Embryonic facial prominence (tissue), 1 donor: Measurements from ENCODE around the gene CSNK1D.
"Not testable (repeated sequence)": the region's sequence is repeated elsewhere in the genome, so short reads cannot be mapped to it uniquely, and the experiment has no call there.

Source experiments
- DNase-seq: peaks from one replicate; pipeline ENCODE4 v3.0.0-alpha.2; 2016; ENCODE audit errors: extremely low spot score

The CSNK1D gene

DNA sequence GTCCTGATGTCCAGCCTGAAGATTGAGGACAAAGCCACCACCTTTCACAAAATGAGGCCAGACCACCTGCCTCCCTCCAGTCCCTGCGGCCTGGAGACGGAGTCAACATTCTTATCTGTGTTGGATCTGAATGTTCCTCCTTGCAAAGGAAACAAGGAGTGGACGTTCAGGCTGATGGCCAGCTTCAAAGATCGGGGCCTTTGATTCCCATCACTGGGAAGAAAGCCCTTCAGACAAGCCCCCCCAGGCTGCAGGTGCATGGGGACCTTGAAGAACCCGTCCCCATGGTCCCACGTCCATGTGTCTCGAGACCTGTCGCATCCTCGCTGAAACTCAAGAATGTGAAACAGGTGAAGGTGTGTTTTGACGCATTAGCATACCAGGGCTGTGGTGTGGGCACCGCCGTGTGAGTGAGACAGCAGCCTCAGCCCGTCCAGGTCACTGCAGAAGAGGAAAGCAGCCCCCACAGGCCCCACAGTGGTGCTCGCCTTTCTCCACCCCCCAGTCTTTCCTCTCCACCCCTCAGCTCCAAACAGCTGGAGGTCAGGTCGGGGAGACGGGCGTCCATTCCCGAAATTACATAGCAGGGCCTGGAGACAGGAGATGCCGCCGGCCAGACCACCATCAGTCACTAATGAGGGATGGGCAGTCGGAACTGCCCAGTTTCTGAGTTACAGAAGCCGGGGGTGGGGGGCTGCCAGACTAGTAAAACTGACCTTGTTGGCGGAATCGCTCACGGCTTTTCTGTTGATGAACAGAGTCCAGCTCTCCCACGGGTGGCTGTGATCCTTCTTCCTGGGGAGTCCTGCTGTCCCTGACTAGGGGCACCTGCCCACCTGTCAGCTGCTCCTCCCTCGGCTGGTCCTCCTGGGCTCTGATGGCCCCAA is 877 bp upstream of the CSNK1D start:
- DNase-seq, result no peak

DNA sequence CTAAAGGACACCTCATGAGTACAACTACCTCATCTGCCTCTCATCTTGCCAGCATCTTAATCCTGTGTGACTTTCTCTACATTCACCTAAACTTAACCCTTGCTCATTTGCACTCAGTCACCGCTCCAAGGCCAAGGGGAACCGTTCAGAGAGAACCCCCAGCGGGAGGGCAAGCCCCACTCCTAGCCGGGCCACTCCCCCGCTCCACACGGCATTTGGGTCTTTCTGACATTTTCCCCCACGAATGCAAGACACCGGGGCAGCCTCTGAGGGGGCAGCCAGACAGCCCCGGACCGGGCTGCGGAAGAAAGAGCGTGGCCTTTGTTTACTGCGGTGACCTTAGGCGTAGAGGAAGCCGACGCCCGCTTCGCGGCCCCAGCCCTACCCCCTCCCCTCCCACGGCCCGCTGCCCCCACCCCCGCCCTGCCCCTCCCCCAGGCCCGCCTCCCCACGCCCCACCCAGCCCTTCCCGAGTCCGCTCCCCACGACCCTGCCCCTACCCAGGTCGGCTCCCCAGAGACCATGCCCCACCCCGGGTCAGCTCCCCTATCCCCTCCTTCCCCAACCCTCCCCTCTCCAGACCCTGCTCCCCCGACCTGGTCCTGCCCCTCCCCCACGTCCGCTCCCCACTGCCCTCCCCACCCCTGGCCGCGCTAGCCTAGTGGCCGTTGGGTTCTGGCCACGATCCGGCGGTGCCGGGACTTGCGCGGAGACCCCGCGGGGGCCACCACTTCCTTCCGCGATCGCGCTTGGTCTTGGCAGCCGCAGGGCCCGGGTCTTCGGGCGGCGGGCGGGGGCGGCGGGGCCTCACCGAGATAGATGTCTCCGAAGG is 789 bp downstream of the CSNK1D start:
- DNase-seq, result no peak

GRCh38 chr17:82271401-82271800 is 2.1 kb downstream of the CSNK1D start:
- DNase-seq, result no peak

- no peak for DNase-seq
Measured at GRCh38 chr17:82270651-82271050, 2.8 kb downstream of the CSNK1D start.

DNA sequence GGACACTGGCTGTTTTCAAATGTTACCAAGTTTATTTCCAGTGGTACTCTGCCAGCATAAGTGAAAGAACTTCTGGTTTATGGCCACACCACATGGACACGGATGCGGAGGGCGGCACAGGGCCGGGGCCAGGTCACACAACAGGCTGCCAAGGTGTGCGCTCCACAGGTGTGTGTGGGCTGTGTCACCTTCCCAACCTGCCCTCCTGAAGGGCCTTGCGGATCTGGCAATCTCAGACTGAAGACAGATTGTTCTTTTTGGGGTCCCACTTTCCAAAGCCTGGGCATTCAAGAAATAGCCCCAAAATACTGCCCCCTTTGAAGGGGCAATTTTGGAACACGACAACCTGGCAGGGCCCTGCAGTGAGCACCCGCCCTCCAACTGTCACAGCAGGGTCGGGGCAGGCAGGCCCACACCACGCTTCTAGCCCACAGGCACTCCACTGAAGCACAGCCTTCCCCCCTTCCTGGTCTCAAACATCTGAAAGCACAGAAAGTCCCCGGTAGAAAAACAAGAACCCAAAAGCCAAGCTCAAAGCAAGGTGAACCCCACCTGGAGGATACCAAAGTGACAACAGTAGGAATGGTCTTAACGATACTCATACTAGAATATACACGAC is 3.5 kb downstream of the CSNK1D start:
- DNase-seq, result no peak

DNA sequence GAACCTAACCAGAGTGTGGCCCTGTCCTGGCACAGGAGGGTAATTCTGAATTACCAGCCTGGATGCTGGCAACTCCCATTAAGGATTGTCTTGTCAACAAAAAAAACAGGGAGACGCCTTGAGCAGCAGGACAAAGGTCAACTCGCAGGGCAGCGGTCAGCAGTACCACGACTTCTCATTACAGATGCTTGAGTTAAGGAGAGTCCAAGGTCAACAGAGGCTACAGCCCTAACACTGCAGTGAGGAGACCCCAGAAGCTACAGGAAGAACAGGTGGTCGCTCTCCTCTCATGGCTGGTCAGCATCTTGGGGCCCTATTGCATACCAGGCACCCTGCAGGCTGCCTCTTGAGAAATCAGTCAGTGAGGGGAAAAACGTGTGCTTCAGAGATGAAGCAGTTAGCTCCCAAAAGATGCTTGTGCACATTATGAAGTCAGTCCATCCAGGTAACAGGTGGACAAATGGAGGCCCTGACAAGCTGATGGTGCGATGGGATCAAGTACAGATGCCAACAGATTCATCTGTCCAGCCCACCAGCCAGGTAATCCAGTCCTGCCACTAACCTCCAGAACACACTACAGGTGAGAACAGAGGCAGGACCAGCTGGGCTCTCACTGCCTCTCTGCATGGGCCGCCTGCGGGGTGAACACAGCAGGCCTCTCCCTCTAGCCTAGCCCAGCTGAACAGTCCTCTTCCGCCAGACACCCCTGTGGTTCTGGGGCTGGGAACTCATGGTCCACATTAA is 4.2 kb downstream of the CSNK1D start:
- DNase-seq, result no peak

- no peak for DNase-seq
Measured at GRCh38 chr17:82267575-82268379, 5.7 kb downstream of the CSNK1D start.

DNA sequence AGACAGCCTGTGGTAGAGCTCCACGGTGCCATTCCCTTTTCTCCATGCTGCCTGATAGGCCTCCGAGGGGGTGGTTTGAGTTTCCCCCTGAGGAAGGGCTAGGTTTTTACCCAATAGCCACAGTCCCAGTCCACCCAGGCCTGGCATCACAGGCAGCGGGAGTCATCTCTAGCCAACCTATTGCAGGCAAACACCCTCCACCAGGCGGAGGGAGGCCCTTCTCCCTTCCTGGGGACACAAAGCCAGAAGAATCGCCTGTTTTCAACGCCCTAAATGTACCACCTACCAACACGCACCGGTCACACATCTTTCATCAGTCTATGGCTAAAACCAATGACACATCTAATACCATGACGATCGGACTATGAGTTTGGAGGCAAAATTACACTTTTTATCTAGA is 7.4 kb downstream of the CSNK1D start:
- DNase-seq, result no peak

DNA sequence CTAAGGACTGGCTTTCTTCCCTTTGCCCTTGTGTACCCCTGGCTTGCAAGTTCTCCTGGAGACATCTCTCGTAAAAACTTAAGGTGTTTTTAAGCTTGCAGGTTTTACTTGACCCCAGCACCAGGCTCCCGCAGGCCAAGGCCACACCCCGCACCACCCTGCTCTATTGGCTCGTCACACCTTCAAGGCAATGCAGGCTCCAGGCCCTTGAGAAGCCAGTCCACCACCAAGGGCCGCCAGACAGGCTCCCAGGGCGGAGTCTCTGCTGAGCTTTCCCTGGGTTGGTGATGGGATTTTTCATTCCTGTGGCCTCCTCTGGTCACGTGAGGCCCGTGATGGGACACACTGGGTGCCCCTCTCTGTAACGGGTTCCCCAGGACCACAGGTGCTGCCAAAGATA is 9.9 kb downstream of the CSNK1D start:
- no peak for DNase-seq

- no peak for DNase-seq
Measured at GRCh38 chr17:82262344-82262743, 11.2 kb downstream of the CSNK1D start.

DNA sequence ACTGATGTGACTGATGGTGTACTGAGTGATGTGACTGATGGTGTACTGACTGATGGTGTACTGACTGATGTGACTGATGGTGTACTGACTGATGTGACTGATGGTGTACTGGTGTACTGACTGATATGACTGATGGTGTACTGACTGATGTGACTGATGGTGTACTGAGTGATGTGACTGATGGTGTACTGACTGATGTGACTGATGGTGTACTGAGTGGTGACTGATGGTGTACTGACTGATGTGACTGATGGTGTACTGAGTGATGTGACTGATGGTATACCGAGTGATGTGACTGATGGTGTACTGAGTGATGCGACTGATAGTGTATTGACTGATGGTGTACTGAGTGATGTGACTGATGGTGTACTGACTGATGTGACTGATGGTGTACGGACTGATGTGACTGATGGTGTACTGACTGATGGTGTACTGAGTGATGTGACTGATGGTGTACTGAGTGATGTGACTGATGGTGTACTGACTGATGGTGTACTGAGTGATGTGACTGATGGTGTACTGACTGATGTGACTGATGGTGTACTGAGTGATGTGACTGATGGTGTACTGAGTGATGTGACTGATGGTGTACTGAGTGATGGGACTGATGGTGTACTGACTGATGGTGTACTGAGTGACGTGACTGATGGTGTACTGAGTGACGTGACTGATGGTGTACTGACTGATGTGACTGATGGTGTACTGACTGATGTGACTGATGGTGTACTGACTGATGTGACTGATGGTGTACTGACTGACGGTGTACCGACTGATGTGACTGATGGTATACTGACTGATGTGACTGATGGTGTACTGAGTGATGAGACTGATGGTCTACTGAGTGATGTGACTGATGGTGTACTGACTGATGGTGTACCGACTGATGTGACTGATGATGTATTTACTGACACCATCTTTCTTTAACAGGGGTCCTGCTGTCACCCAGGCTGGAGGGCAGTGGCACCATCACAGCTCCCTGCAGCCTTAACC is 13.2 kb downstream of the CSNK1D start:
- not testable (repeated sequence) for DNase-seq

- DNase-seq, result no peak
Measured at GRCh38 chr17:82258555-82258954, 14.9 kb downstream of the CSNK1D start.

GRCh38 chr17:82257473-82257872 is 16.0 kb downstream of the CSNK1D start:
- DNase-seq, result no peak

GRCh38 chr17:82256242-82256885 is 17.1 kb downstream of the CSNK1D start:
- no peak for DNase-seq

DNA sequence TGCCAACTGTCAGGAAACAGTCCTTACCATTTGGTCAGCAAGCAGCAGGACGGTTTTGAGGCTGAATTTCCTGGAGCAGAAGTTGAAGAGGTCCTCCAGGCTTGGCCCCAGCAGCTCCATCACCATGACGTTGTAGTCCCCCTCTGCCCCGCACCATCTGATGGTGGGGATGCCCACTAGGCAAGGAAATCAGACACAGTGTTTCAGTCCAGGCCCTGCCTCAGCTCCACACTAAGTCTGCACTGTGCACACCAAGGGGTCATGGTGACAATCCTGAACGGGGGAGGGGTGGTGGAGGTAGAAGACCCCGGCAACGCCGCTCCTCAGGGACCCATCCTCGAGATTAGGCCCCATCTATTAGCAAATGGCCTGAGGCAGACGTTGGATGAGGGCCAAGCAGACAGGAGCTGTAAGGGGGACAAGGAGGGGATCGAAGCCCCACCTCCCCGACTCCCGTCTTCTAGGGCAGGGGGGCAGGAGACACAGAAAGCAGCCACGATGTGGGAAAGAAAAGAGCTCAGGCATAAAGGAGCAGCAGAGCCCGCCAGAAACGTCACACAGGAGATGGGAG is 18.0 kb downstream of the CSNK1D start:
- no peak for DNase-seq

DNA sequence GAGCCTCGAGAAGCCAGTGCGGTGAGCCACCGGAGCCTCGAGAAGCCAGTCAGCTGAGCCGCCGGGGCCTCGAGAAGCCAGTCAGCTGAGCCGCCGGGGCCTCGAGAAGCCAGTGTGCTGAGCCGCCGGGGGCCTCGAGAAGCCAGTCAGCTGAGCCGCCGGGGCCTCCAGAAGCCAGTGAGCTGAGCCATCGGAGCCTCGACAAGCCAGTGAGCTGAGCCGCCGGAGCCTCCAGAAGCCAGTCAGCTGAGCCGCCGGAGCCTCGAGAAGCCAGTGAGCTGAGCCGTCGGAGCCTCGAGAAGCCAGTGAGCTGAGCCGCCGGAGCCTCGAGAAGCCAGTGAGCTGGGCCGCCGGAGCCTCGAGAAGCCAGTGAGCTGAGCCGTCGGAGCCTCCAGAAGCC is 18.8 kb downstream of the CSNK1D start:
- DNase-seq, result not testable (repeated sequence)

DNA sequence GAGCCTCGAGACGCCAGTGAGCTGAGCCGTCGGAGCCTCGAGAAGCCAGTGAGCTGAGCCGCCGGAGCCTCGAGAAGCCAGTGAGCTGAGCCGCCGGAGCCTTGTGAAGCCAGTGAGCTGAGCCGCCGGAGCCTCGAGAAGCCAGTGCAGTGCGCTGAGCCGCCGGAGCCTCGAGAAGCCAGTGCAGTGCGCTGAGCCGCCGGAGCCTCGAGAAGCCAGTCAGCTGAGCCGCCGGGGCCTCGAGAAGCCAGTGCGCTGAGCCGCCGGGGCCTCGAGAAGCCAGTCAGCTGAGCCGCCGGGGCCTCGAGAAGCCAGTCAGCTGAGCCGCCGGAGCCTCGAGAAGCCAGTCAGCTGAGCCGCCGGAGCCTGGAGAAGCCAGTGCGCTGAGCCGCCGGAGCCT is 19.4 kb downstream of the CSNK1D start:
- DNase-seq, result not testable (repeated sequence)

DNA sequence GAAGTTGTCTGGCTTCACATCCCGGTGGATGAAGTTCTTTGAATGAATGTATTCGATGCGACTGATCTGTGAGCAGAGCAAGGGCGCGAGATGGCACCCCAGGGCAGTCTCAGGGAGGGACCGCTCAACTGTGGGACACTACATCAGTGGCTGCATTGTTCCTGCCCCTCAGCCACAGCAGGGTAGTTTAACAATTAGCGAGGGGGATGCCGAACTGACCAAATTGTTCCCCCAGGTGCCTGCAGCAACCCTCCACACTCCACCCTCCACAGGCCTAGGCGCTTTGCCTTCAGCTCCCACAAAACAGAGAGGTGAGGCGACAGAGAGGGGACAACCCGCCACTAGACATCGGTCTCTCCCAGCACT is 20.3 kb downstream of the CSNK1D start:
- DNase-seq, result no peak
